ENCODE measurements around the gene DZIP1L.

The DZIP1L gene

GRCh38 chr3:138139691-138140090 lies 24.3 kb upstream of the DZIP1L start:
- no peaks in the 10 kb centered on the region for H3K36me3 ChIP-seq (ENCODE audit: insufficient read depth, low read length)
- H3K4me2 ChIP-seq (ENCODE audit: insufficient read depth, low read length), result no peak overlapping the region
- H3K79me2 ChIP-seq (ENCODE audit: insufficient read depth, low read length), result no peaks in the 10 kb centered on the region
- DNase-seq (no peak), ATAC-seq (ENCODE audit: insufficient read depth, low read depth) (no peak)
- TF ChIP-seq CTCF (IDR thresholded peaks at IDR 0.05; ENCODE audit: borderline replicate concordance, extremely low read depth, low read length, poor library complexity, severe bottlenecking), result no peak
- TF ChIP-seq EZH2 (IDR thresholded peaks at IDR 0.05; ENCODE audit: borderline replicate concordance, low read depth, low read length, severe bottlenecking), result no peak
- no peak overlapping the region for H3K9ac ChIP-seq (ENCODE audit: low read depth, low read length)
- no peaks in the 10 kb centered on the region for H4K20me1 ChIP-seq (ENCODE audit: insufficient read depth, low read length)
- H2AFZ ChIP-seq (ENCODE audit: low read depth, low read length), result no peak overlapping the region
- H3K4me3 ChIP-seq (ENCODE audit: low read depth in 1 of 2, low read length in 2 of 2), result no peak overlapping the region
- no peak overlapping the region for H3K27ac ChIP-seq (ENCODE audit: low read length)
- no peaks in the 10 kb centered on the region for H3K9me3 ChIP-seq (ENCODE audit: insufficient read depth, low read length, severe bottlenecking)
- H3K27me3 ChIP-seq (ENCODE audit: insufficient read depth, low read length, poor library complexity), result peaks cover 9% of the 10 kb centered on the region
- H3K4me1 ChIP-seq (ENCODE audit: insufficient read depth, low read length), result no peaks in the 10 kb centered on the region

GRCh38 chr3:138137861-138138260 lies 22.5 kb upstream of the DZIP1L start:
- Histone ChIP-seq H3K4me3 (ENCODE audit: low read depth in 1 of 2, low read length in 2 of 2) (no peak overlapping the region), H3K79me2 (ENCODE audit: insufficient read depth, low read length) (no peaks in the 10 kb centered on the region), H2AFZ (ENCODE audit: low read depth, low read length) (no peak overlapping the region), H3K27ac (ENCODE audit: low read length) (no peak overlapping the region), H3K4me1 (ENCODE audit: insufficient read depth, low read length) (no peaks in the 10 kb centered on the region), H3K9me3 (ENCODE audit: insufficient read depth, low read length, severe bottlenecking) (no peaks in the 10 kb centered on the region), H3K27me3 (ENCODE audit: insufficient read depth, low read length, poor library complexity) (peaks cover 21% of the 10 kb centered on the region), H3K4me2 (ENCODE audit: insufficient read depth, low read length) (no peak overlapping the region), H3K9ac (ENCODE audit: low read depth, low read length) (no peak overlapping the region), H3K36me3 (ENCODE audit: insufficient read depth, low read length) (no peaks in the 10 kb centered on the region), H4K20me1 (ENCODE audit: insufficient read depth, low read length) (no peaks in the 10 kb centered on the region)
- ATAC-seq (ENCODE audit: insufficient read depth, low read depth) (no peak), DNase-seq (no peak)
- TF ChIP-seq EZH2 (IDR thresholded peaks at IDR 0.05; ENCODE audit: borderline replicate concordance, low read depth, low read length, severe bottlenecking) (no peak), CTCF (IDR thresholded peaks at IDR 0.05; ENCODE audit: borderline replicate concordance, extremely low read depth, low read length, poor library complexity, severe bottlenecking) (no peak)

- Histone ChIP-seq H3K79me2 (ENCODE audit: insufficient read depth, low read length) (no peaks in the 10 kb centered on the region), H4K20me1 (ENCODE audit: insufficient read depth, low read length) (no peaks in the 10 kb centered on the region), H3K9ac (ENCODE audit: low read depth, low read length) (no peak overlapping the region), H3K27ac (ENCODE audit: low read length) (no peak overlapping the region), H3K4me3 (ENCODE audit: low read depth in 1 of 2, low read length in 2 of 2) (no peak overlapping the region), H2AFZ (ENCODE audit: low read depth, low read length) (no peak overlapping the region), H3K9me3 (ENCODE audit: insufficient read depth, low read length, severe bottlenecking) (no peaks in the 10 kb centered on the region), H3K4me1 (ENCODE audit: insufficient read depth, low read length) (no peaks in the 10 kb centered on the region), H3K36me3 (ENCODE audit: insufficient read depth, low read length) (no peaks in the 10 kb centered on the region), H3K27me3 (ENCODE audit: insufficient read depth, low read length, poor library complexity) (peaks cover 31% of the 10 kb centered on the region), H3K4me2 (ENCODE audit: insufficient read depth, low read length) (no peak overlapping the region)
- TF ChIP-seq EZH2 (IDR thresholded peaks at IDR 0.05; ENCODE audit: borderline replicate concordance, low read depth, low read length, severe bottlenecking), result no peak
- TF ChIP-seq CTCF (IDR thresholded peaks at IDR 0.05; ENCODE audit: borderline replicate concordance, extremely low read depth, low read length, poor library complexity, severe bottlenecking), result no peak
- ATAC-seq (ENCODE audit: insufficient read depth, low read depth) (no peak), DNase-seq (no peak)
Observed at GRCh38 chr3:138136201-138136600, 20.8 kb upstream of the DZIP1L start.

GRCh38 chr3:138135833-138136194 lies 20.4 kb upstream of the DZIP1L start:
- Histone ChIP-seq H3K27me3 (ENCODE audit: insufficient read depth, low read length, poor library complexity) (peaks cover 35% of the 10 kb centered on the region), H4K20me1 (ENCODE audit: insufficient read depth, low read length) (no peaks in the 10 kb centered on the region), H3K4me1 (ENCODE audit: insufficient read depth, low read length) (no peaks in the 10 kb centered on the region), H3K4me3 (ENCODE audit: low read depth in 1 of 2, low read length in 2 of 2) (no peak overlapping the region), H3K79me2 (ENCODE audit: insufficient read depth, low read length) (no peaks in the 10 kb centered on the region), H3K9ac (ENCODE audit: low read depth, low read length) (no peak overlapping the region), H3K4me2 (ENCODE audit: insufficient read depth, low read length) (no peak overlapping the region), H3K27ac (ENCODE audit: low read length) (no peak overlapping the region), H3K9me3 (ENCODE audit: insufficient read depth, low read length, severe bottlenecking) (no peaks in the 10 kb centered on the region), H2AFZ (ENCODE audit: low read depth, low read length) (no peak overlapping the region), H3K36me3 (ENCODE audit: insufficient read depth, low read length) (no peaks in the 10 kb centered on the region)
- DNase-seq (no peak), ATAC-seq (ENCODE audit: insufficient read depth, low read depth) (no peak)
- TF ChIP-seq EZH2 (IDR thresholded peaks at IDR 0.05; ENCODE audit: borderline replicate concordance, low read depth, low read length, severe bottlenecking) (no peak), CTCF (IDR thresholded peaks at IDR 0.05; ENCODE audit: borderline replicate concordance, extremely low read depth, low read length, poor library complexity, severe bottlenecking) (no peak)

Measured in DND-41 (cell line).